ENCODE results near the gene GUCD1. TPM values are rescaled to one million over a fixed set of nuclear protein-coding genes. Genes with fewer than 3 reads are reported as not detected.

Gene GUCD1
- total and polyA plus RNA-seq, 2 of the 13 experiments (the other 11 are each of a cell fraction or from before 2014, with no cell fraction given) = 128 to 245 TPM

- TF ChIP-seq, protein P1, sequence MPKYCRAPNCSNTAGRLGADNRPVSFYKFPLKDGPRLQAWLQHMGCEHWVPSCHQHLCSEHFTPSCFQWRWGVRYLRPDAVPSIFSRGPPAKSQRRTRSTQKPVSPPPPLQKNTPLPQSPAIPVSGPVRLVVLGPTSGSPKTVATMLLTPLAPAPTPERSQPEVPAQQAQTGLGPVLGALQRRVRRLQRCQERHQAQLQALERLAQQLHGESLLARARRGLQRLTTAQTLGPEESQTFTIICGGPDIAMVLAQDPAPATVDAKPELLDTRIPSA (CRISPR knock-in tag; IDR thresholded peaks at IDR 0.05; ENCODE audit: borderline replicate concordance) = peak; percentile 69; the same call in 1 of the 2 replicates
- TF ChIP-seq PRPF4 (IDR thresholded peaks at IDR 0.05; ENCODE audit: low read depth, low read length, poor library complexity, severe bottlenecking) (no peak), HES4 (CRISPR knock-in tag; IDR thresholded peaks at IDR 0.05; ENCODE audit: borderline replicate concordance) (peak; percentile 96), ZNF709 (CRISPR knock-in tag; IDR thresholded peaks at IDR 0.05) (peak; percentile 96), JUND (CRISPR knock-in tag; IDR thresholded peaks at IDR 0.05) (peak; percentile 65), ZKSCAN1 (IDR thresholded peaks at IDR 0.05; ENCODE audit: low read length) (no peak), SSRP1 (CRISPR knock-in tag; IDR thresholded peaks at IDR 0.05) (peak; percentile 65; the same call in 1 of the 2 replicates), ZFX (CRISPR knock-in tag; IDR thresholded peaks at IDR 0.05; ENCODE audit: low read depth) (peak; percentile 83), KLF15 (CRISPR knock-in tag; IDR thresholded peaks at IDR 0.05; ENCODE audit: borderline replicate concordance) (peak; percentile 87; the same call in 1 of the 2 replicates), GATAD1 (CRISPR knock-in tag; IDR thresholded peaks at IDR 0.05) (peak; percentile 79), HNF4G (IDR thresholded peaks at IDR 0.05; ENCODE audit: borderline replicate concordance, low read depth, low read length) (peak; percentile 50; the same call in 1 of the 2 replicates), HNF4G (CRISPR knock-in tag; IDR thresholded peaks at IDR 0.05; ENCODE audit: borderline replicate concordance, low read depth) (peak; percentile 80; the same call in 1 of the 2 replicates), ZNF607 (CRISPR knock-in tag; IDR thresholded peaks at IDR 0.05; ENCODE audit: borderline replicate concordance) (peak; percentile 99), ZNF143 (CRISPR knock-in tag; IDR thresholded peaks at IDR 0.05) (peak; percentile 54; the same call in 1 of the 2 replicates)
- TF ChIP-seq, protein P2, sequence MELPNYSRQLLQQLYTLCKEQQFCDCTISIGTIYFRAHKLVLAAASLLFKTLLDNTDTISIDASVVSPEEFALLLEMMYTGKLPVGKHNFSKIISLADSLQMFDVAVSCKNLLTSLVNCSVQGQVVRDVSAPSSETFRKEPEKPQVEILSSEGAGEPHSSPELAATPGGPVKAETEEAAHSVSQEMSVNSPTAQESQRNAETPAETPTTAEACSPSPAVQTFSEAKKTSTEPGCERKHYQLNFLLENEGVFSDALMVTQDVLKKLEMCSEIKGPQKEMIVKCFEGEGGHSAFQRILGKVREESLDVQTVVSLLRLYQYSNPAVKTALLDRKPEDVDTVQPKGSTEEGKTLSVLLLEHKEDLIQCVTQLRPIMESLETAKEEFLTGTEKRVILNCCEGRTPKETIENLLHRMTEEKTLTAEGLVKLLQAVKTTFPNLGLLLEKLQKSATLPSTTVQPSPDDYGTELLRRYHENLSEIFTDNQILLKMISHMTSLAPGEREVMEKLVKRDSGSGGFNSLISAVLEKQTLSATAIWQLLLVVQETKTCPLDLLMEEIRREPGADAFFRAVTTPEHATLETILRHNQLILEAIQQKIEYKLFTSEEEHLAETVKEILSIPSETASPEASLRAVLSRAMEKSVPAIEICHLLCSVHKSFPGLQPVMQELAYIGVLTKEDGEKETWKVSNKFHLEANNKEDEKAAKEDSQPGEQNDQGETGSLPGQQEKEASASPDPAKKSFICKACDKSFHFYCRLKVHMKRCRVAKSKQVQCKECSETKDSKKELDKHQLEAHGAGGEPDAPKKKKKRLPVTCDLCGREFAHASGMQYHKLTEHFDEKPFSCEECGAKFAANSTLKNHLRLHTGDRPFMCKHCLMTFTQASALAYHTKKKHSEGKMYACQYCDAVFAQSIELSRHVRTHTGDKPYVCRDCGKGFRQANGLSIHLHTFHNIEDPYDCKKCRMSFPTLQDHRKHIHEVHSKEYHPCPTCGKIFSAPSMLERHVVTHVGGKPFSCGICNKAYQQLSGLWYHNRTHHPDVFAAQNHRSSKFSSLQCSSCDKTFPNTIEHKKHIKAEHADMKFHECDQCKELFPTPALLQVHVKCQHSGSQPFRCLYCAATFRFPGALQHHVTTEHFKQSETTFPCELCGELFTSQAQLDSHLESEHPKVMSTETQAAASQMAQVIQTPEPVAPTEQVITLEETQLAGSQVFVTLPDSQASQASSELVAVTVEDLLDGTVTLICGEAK (IDR thresholded peaks at IDR 0.05) = no peak
- TF ChIP-seq, protein P2 (CRISPR knock-in tag; IDR thresholded peaks at IDR 0.05) = peak; percentile 88
Observed at GRCh38 chr22:24514241-24515026, 40.5 kb downstream of the GUCD1 start (continued).
